ENCODE data around the gene ZNF175. TPM values are rescaled to one million over a fixed set of nuclear protein-coding genes. Genes with fewer than 3 reads are reported as not detected.

ZNF175 gene
- 10 to 100 TPM; 15.8 to 20.0 (median 17.8) TPM for polyA plus RNA-seq (ENCODE audit: insufficient read length in 3 of 3)
- long read RNA-seq, donor 1, full-length matches to known transcripts = 5 of 5 reads
- long read RNA-seq, donor 1, partial matches to known transcripts = 0 of 5 reads
- long read RNA-seq, donor 1, other reads (novel, unspliced or antisense) = 0 of 5 reads
- long read RNA-seq, donor 2, full-length matches to known transcripts = 1 of 1 reads
- long read RNA-seq, donor 2, partial matches to known transcripts = 0 of 1 reads
- long read RNA-seq, donor 2, other reads (novel, unspliced or antisense) = 0 of 1 reads
- long read RNA-seq, donor 3 = 0 reads
- long read RNA-seq, donor 4, full-length matches to known transcripts = 4 of 4 reads
- long read RNA-seq, donor 4, partial matches to known transcripts = 0 of 4 reads
- long read RNA-seq, donor 4, other reads (novel, unspliced or antisense) = 0 of 4 reads
- long read RNA-seq, donor 5, full-length matches to known transcripts = 9 of 9 reads
- long read RNA-seq, donor 5, partial matches to known transcripts = 0 of 9 reads
- long read RNA-seq, donor 5, other reads (novel, unspliced or antisense) = 0 of 9 reads
- long read RNA-seq, donor 6, full-length matches to known transcripts = 5 of 5 reads
- long read RNA-seq, donor 6, partial matches to known transcripts = 0 of 5 reads
- long read RNA-seq, donor 6, other reads (novel, unspliced or antisense) = 0 of 5 reads
- long read RNA-seq, donor 7, full-length matches to known transcripts = 4 of 4 reads
- long read RNA-seq, donor 7, partial matches to known transcripts = 0 of 4 reads
- long read RNA-seq, donor 7, other reads (novel, unspliced or antisense) = 0 of 4 reads
- long read RNA-seq, donor 8, partial matches to known transcripts = 0 of 1 reads
- long read RNA-seq, donor 8, other reads (novel, unspliced or antisense) = 0 of 1 reads
- long read RNA-seq, donor 9, full-length matches to known transcripts = 4 of 4 reads
- long read RNA-seq, donor 9, partial matches to known transcripts = 0 of 4 reads
- long read RNA-seq, donor 9, other reads (novel, unspliced or antisense) = 0 of 4 reads
- long read RNA-seq, donor 10, partial matches to known transcripts = 0 of 1 reads
- long read RNA-seq, donor 10, other reads (novel, unspliced or antisense) = 0 of 1 reads
- long read RNA-seq, donor 11, full-length matches to known transcripts = 2 of 2 reads
- long read RNA-seq, donor 11, partial matches to known transcripts = 0 of 2 reads
- long read RNA-seq, donor 11, other reads (novel, unspliced or antisense) = 0 of 2 reads
- long read RNA-seq, donor 12, full-length matches to known transcripts = 1 of 1 reads
- long read RNA-seq, donor 12, partial matches to known transcripts = 0 of 1 reads
- long read RNA-seq, donor 12, other reads (novel, unspliced or antisense) = 0 of 1 reads
- long read RNA-seq, donor 13, full-length matches to known transcripts = 3 of 3 reads
- long read RNA-seq, donor 13, partial matches to known transcripts = 0 of 3 reads
- long read RNA-seq, donor 13, other reads (novel, unspliced or antisense) = 0 of 3 reads
- long read RNA-seq, donor 14 = 0 reads
- long read RNA-seq, donor 15, full-length matches to known transcripts = 1 of 1 reads
- long read RNA-seq, donor 15, partial matches to known transcripts = 0 of 1 reads
- long read RNA-seq, donor 15, other reads (novel, unspliced or antisense) = 0 of 1 reads
- long read RNA-seq, donor 16, full-length matches to known transcripts = 4 of 20 reads
- long read RNA-seq, donor 16, partial matches to known transcripts = 16 of 20 reads
- long read RNA-seq, donor 16, other reads (novel, unspliced or antisense) = 0 of 20 reads

DNA sequence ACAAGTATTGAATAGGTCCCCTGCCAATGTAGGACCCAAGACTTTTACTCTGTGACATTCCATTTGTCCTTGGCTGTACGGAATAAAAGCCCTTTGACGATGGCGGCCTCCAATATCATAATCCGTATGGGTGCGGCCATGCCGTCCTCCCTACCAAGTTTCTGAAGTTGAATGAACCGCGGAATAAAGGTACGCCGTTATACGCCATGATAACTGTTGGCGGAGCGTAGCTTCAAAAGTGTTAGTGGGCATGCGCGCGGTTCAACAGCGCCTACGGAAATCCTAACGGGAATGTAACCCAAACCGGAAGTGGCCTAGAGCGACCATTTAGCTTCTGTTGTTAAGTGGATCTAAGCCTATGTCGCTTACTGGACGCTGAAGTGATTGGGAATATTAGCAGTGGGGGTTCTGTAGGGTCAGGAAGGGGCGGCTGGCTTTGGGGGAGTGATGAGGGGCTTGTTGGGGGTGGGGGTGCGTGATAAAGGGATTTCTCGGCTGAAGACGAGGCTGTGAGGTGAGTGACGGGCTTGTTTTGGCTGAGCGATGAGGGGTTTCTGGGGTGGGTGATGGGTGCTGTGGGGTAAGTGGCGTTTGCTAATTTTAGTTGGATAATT lies at the start of gene ZNF175:
Gene ZNF175, plus strand, starts transcription at position 322 of the 614 bp plus-strand sequence. CDS start 2,047 bp downstream, outside the sequence.
- peak; percentile 96 to 99 (median 97) for DNase-seq (ENCODE audit: extremely low read depth in 1 of 11, low read depth in 9 of 11, low spot score in 4 of 11)

DNA sequence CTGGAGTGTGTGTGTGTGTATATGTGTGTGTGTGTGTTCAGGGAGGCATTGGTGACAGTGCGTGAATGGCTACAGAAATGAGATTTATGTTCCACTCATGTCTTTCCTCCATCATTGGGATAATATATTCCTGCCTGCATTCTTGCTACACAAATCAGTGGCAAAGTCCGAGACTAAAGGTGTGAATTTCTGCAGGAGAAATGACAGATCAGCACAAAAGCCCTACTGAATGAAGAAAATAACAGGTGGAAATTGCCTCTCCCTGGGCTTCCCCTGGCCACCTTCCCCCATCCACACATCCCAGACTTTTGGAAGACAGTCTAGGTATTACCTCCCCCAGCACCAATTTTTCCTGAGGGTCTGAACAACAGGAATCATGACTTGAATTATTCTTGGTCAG lies 49.7 kb upstream of the ZNF175 start:
- DNase-seq (ENCODE audit: extremely low read depth in 1 of 11, low read depth in 9 of 11, low spot score in 4 of 11) = no peak

DNA sequence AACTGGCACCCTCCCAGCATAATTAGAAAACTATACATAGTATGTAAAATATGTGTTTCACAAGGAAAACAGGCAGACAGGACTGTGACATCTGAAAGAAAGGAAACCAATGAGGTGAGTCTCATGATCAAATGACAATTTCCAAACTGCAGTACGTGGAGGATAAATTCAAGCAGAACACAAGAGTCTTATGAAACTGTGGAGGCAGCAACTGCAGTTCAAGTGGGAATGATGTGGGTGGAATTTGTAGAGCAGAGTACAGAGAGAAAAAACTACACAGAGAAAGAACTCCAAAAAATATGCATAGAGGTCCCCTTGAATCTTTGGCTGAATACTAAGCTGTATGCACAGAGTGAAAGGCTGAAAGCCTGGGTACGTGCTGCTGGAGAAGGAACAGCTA lies 49.3 kb upstream of the ZNF175 start:
- no peak for DNase-seq (ENCODE audit: extremely low read depth in 1 of 11, low read depth in 9 of 11, low spot score in 4 of 11)

DNA sequence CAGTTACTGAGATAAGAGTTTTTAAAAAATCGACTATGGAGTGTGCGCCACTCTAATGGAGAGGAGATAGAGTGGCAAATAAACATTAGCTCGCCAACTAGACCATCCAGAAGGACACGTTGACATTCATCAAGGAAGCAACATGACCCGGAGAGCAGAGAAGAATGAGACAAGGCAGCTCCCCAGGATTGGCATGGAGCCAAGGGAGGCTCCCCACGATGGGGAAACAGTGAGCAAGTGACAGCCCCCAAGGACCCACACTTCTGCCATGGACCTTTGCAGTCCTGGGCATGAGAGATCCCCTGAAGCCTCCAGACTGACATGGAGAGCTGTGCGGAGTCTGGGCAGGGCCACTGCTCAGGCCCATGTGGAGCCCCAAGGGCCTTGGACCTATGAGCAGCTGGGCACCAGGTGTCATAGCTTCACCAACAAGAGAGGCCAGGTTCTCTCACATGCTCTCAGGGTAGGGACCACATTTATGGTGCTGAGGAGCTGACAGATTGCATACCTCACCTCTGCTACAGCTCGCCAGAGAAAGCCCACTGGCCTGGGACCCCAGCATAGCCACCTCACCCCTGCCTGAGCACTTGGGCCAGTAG lies 46.3 kb upstream of the ZNF175 start:
- no peak for DNase-seq (ENCODE audit: extremely low read depth in 1 of 11, low read depth in 9 of 11, low spot score in 4 of 11)

DNA sequence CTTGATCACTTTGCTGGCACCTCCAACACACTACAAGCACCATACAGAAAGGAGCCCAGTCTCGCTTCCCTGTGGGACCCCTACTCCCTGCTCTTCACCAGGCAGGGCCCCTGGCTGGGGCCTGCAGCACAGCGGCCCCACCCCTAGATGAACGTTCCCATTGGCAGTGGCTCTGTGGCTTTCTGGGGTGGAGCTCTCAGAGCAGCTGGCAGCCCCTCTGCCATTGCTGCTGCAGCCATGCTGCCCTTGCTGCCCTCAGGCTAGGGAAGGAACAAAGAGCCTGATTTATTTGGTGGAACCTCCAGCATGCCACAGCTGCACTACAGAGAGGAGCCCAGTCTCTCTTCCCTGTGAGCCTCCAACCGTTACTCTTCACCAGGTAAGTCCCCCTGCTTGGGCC lies 45.4 kb upstream of the ZNF175 start:
- peak in 1 of 11 donors; percentile 5 for DNase-seq (ENCODE audit: extremely low read depth in 1 of 11, low read depth in 9 of 11, low spot score in 4 of 11)

DNA sequence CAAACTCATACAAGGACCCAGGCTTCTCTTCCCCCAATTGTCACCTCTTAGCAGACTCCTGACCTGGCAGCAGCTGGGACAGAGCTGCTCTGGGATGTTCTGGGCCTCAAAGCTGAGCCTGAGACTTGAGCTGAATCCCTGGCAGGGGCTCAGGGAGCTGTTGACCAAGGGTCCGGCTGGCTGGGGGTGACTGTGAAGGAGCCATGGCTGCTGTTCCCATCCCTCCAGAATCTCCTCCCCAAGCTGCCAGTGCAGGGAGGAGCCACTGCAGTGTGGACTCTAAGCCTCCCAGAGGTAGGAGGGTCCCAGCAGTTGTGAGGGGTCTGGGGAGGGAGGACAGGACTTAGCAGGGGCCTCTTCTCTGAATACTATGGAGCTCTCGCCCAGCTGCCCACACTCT lies 41.8 kb upstream of the ZNF175 start:
- DNase-seq (ENCODE audit: extremely low read depth in 1 of 11, low read depth in 9 of 11, low spot score in 4 of 11) = no peak

DNA sequence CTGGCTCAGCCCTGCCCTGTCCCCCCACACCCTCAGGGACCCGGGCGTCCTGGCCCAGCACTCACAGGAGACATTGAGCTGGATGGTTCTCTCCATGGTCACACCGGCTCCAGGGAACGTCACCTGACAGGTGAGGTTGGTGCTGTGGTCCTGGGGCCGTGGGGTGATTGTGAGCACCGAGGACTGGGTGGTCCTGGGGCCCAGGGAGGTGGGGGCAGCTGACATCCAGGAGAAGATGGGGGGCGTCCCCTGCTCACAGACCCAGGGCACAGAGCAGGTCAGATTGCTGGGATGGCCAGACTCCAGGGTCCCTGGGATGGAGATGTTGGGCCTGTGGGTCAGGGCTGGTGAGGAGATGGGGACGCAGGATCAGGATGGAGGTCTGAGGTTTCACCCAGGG lies 40.5 kb upstream of the ZNF175 start:
- no peak for DNase-seq (ENCODE audit: extremely low read depth in 1 of 11, low read depth in 9 of 11, low spot score in 4 of 11)

DNA sequence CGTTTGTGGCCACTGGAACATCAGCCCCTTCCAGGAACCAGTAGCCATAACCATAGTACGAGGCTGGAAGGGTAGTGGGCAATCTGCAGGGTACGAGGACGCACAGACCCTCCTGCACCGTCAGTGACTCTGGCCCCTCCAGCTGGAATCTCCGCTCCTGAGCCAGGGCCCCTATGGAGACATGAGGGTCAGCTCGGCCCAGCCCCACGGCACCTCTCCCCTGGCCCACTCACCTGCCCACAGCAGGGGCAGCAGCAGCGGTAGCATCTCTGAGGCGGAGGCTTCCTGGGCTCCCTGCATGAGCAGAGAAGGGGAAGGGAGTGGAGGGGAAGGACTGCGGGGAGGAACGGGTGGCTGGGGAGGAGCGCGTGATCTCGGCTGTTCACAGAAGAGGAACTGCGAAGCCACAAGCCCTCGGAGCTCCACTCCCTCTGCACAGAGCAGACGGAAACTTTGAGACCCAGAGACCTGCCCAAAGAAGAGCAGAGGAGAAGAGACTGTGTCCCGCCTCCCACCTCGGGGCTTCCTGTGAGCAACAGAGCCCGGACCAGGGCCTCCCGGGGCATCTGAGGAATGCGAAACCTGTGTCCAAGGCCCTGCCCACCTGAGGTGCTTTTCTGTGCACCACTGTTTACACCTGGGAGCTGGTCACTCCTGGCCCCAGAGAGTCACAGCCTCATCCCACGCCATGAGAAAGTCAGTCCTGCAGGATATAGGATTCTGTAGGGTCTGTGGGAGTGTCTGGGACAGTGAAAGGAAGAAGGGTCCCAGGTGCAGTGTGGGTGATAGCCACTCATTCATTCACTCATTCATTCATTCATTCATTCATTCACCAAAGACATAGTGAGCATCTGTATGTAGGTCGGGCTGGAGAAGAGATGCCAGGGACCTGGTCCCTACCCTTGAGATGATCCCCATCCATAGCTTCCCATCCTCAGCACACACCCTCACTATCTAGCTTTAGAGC lies 39.5 kb upstream of the ZNF175 start, which contains the start of gene SIGLEC6:
Gene SIGLEC6, minus strand, starts transcription at position 322 of the 967 bp plus-strand sequence. Its CDS starts 22 bp downstream, at position 300.
- DNase-seq (ENCODE audit: extremely low read depth in 1 of 11, low read depth in 9 of 11, low spot score in 4 of 11) = no peak

DNA sequence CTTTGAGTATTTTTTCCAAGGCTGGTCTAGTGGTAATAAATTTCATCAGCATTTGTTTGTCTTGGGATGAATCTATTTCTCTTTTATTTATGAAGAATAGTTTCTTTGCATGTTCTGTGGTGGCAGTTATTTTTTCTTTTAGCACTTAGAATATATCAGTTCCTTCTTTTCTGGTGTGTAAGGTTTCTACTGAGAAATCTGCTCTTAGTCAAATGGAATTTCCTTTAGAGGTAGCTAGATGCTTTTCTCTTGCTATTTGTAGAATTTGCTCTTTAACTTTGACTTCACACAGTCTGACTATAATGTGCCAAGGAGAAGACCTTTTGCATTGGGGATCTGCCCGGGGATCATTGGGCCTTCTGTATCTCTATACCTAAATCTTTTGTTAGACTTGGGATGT lies 35.5 kb upstream of the ZNF175 start:
- DNase-seq (ENCODE audit: extremely low read depth in 1 of 11, low read depth in 9 of 11, low spot score in 4 of 11) = no peak

DNA sequence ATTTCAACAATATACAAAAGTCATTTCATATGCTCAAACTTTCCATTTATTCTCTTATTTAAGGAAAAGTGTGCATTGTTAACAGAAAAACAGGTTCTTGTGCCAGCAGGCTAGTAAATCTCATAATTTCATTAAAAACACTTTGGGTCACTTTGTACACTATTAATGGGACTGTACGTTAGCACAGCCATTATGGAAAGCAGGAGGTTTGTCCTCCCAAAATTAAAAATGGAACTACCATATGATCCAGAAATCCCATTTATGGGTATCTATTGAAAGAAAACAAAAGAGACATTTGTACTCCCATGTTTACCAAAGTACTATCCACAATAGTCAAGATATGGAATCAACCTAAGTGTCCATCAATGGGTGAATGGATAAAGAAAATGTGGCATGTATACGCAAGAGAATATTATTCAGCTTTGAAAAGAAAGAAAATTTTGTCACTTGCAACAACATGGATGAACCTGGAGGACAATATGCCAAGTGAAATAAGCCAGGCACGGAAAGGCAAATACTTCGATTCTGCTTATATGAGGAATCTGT lies 31.2 kb upstream of the ZNF175 start:
- DNase-seq (ENCODE audit: extremely low read depth in 1 of 11, low read depth in 9 of 11, low spot score in 4 of 11) = no peak

DNA sequence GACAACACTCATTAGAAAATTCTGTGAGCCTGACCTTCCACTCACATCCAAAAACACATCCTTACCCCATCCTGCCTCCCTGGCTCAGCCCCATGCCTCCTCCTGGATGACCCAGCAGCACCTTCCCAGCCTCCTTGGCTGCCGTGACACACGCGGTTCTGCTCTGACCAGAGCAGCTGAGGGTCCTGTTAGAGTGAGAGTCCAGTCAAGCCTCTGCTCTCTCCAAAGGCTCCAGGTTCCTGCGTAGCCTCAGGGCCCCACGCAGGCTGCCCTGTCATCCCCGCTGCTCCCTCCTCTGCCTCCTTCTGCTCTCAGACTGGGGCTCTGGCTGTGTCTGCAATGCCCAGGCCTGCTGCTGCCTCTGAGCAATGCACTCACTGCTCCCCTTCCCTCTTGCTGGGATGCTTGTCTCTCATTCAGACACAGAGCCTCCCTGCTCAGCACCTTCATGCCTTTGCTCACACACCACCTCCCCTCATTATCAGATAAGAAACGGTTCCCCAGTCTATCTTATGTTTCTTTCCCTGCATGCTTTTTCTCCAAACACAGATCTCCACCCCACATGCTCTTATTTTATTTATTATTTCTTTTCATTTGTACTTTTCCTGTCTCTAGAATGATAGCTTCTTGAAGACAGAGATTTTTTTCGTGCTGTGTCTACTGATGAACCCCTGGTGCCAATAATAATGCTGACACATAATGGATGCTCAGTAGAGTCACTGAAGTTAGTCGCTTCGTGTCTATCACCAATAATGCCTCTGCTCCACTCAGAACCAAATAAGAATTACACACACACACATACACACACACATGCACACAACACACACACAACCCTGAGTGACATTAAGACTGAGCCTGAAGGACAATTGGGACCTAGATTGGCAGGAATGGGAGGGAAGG lies 29.4 kb upstream of the ZNF175 start:
- DNase-seq (ENCODE audit: extremely low read depth in 1 of 11, low read depth in 9 of 11, low spot score in 4 of 11) = no peak

DNA sequence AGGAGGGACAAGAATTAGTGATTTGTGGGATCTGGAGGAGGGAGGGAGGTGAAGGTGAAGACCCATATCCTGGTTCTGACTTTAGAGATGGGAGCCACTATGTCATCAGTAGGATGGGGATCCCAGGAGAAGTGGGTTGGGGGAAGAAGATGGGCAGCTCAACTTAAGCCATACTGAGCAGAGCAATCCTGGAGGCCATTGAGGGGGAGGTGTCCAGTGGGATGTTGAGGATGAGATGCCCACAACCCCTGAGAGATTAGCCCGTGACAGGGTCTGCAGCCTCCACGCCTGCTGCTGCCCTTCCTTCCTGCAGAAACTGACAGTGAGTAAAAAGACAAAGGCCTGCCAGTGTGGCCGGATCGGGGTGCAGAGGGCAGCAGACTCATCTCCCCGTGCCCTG lies 28.4 kb upstream of the ZNF175 start:
- DNase-seq (ENCODE audit: extremely low read depth in 1 of 11, low read depth in 9 of 11, low spot score in 4 of 11) = no peak

DNA sequence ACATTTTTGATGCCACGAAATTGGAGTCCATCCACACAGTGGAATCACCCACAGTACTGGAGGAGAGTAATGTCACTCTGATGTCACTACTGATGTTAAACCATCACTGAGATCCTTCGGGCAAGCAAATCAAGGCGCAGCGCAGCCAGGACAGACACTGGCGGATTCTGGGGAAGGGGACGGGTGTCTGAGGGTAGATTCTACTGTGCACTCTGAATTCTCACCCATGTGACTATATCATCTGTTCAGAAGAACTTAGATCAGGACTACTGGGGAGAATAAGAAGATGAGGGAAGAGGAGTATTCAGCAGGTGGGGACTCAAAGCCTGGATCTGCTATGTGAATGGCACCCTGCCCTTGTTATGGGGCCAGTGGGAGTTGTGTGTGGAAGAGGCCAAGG lies 27.0 kb upstream of the ZNF175 start:
- no peak for DNase-seq (ENCODE audit: extremely low read depth in 1 of 11, low read depth in 9 of 11, low spot score in 4 of 11)

DNA sequence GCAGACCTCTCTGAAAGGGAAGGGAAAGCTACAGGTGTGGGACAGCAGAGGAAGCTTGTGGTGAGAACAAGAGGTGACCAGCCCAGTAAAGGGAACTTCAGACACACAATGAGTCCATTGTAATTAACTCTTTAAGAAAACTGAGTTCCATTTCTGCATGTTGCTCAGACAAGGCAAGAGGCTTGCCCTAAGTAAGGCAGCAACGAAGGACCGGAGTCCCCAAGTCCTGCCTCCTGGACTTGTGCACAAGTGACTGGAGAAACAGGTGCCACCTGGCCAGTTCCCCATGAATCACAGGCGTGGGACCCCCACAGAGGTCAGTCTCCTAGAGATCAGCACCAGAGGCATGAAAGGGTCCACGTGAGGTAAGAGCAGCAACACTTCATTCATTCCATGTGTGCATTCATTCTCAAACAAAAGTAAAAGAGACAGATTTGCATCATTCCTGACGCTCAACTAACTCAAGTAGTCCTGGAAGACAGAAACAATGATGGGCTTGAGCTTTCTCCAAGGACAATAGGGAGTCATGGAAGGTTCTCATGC lies 24.9 kb upstream of the ZNF175 start:
- no peak for DNase-seq (ENCODE audit: extremely low read depth in 1 of 11, low read depth in 9 of 11, low spot score in 4 of 11)
